NK-92 (cell line): ENCODE data around the gene CFAP54.

Source experiments
- DNase-seq: peaks from one replicate; lab custom pipeline; 2025; ENCODE audit not compliant: unreplicated experiment; lab: John Stamatoyannopoulos, UW

The CFAP54 gene

GRCh38 chr12:96821592-96821991 lies 332.2 kb downstream of the CFAP54 start:
- DNase-seq = no peak

GRCh38 chr12:96822641-96823040 lies 333.3 kb downstream of the CFAP54 start:
- DNase-seq = no peak

- no peak for DNase-seq
Measured at GRCh38 chr12:96824074-96824837, 334.9 kb downstream of the CFAP54 start.

GRCh38 chr12:96824838-96825236 lies 335.5 kb downstream of the CFAP54 start:
- DNase-seq = no peak

GRCh38 chr12:96828169-96828789 lies 338.9 kb downstream of the CFAP54 start:
- DNase-seq = no peak

GRCh38 chr12:96829354-96829753 lies 340.0 kb downstream of the CFAP54 start:
- DNase-seq = no peak

GRCh38 chr12:96831346-96831745 lies 342.0 kb downstream of the CFAP54 start:
- DNase-seq = no peak

GRCh38 chr12:96846293-96846692 lies 356.9 kb downstream of the CFAP54 start:
- no peak for DNase-seq

- DNase-seq = no peak
Measured at GRCh38 chr12:96850676-96851075, 361.3 kb downstream of the CFAP54 start.

GRCh38 chr12:96858162-96858561 lies 368.8 kb downstream of the CFAP54 start:
- DNase-seq = no peak

GRCh38 chr12:96861656-96862055 lies 372.3 kb downstream of the CFAP54 start:
- DNase-seq = no peak

- no peak for DNase-seq
Measured at GRCh38 chr12:96862326-96862725, 372.9 kb downstream of the CFAP54 start.

- no peak for DNase-seq
Measured at GRCh38 chr12:96864335-96864734, 375.0 kb downstream of the CFAP54 start.

- DNase-seq = no peak
Measured at GRCh38 chr12:96866801-96867590, 377.6 kb downstream of the CFAP54 start.

GRCh38 chr12:96870946-96871345 lies 381.6 kb downstream of the CFAP54 start:
- no peak for DNase-seq

GRCh38 chr12:96872961-96873360 lies 383.6 kb downstream of the CFAP54 start:
- DNase-seq = no peak

GRCh38 chr12:96874211-96874610 lies 384.8 kb downstream of the CFAP54 start:
- no peak for DNase-seq

GRCh38 chr12:96876966-96877365 lies 387.6 kb downstream of the CFAP54 start:
- no peak for DNase-seq

GRCh38 chr12:96878704-96879103 lies 389.3 kb downstream of the CFAP54 start:
- no peak for DNase-seq

GRCh38 chr12:96879301-96879700 lies 389.9 kb downstream of the CFAP54 start:
- no peak for DNase-seq

- DNase-seq = no peak
Measured at GRCh38 chr12:96880220-96880619, 390.8 kb downstream of the CFAP54 start.

- no peak for DNase-seq
Measured at GRCh38 chr12:96881608-96882007, 392.2 kb downstream of the CFAP54 start.
